HG02571 (cell line): ENCODE measurements around the gene KBTBD4.

Experiments used
- ATAC-seq: cut with Tn5 transposase; IDR thresholded peaks from one replicate; pipeline ENCODE4 v1.9.1; 2021; ENCODE audit warnings: mild to moderate bottlenecking, moderate library complexity; ENCODE audit not compliant: unreplicated experiment

The KBTBD4 gene

GRCh38 chr11:47578524-47579494, at the start of gene KBTBD4, which contains the start of gene NDUFS3:
Gene KBTBD4 (minus strand): TSS chr11:47578970. CDS start chr11:47578951, 19 bp downstream.
Gene NDUFS3 (plus strand): TSS chr11:47579074. CDS start chr11:47579092, 18 bp downstream.
- ATAC-seq, result peak; percentile 86

- no peak for ATAC-seq
Measured at GRCh38 chr11:47628026-47628425, 49.3 kb upstream of the KBTBD4 start.

- ATAC-seq, result no peak
Measured at GRCh38 chr11:47626234-47626633, 47.5 kb upstream of the KBTBD4 start.

- no peak for ATAC-seq
Measured at GRCh38 chr11:47620836-47621378, 42.1 kb upstream of the KBTBD4 start.

GRCh38 chr11:47617417-47617809, 38.6 kb upstream of the KBTBD4 start:
- no peak for ATAC-seq

- no peak for ATAC-seq
Measured at GRCh38 chr11:47616726-47617416, 38.1 kb upstream of the KBTBD4 start.

- ATAC-seq, result no peak
Measured at GRCh38 chr11:47615249-47615648, 36.5 kb upstream of the KBTBD4 start.

GRCh38 chr11:47611348-47611794, 32.6 kb upstream of the KBTBD4 start:
- no peak for ATAC-seq

- no peak for ATAC-seq
Measured at GRCh38 chr11:47609675-47610074, 30.9 kb upstream of the KBTBD4 start.

GRCh38 chr11:47607380-47607779, 28.6 kb upstream of the KBTBD4 start:
- ATAC-seq, result no peak

- no peak for ATAC-seq
Measured at GRCh38 chr11:47606731-47607130, 28.0 kb upstream of the KBTBD4 start.

GRCh38 chr11:47605921-47606320, 27.2 kb upstream of the KBTBD4 start:
- no peak for ATAC-seq

GRCh38 chr11:47603295-47603694, 24.5 kb upstream of the KBTBD4 start:
- no peak for ATAC-seq

GRCh38 chr11:47599902-47600301, 21.1 kb upstream of the KBTBD4 start:
- no peak for ATAC-seq

- ATAC-seq, result no peak
Measured at GRCh38 chr11:47595967-47596366, 17.2 kb upstream of the KBTBD4 start.

- ATAC-seq, result no peak
Measured at GRCh38 chr11:47595029-47595428, 16.3 kb upstream of the KBTBD4 start.

GRCh38 chr11:47593934-47594855, 15.4 kb upstream of the KBTBD4 start, which contains the start of gene C1QTNF4:
Gene C1QTNF4 (minus strand): TSS chr11:47594411. CDS start chr11:47590810, 3,601 bp downstream.
- ATAC-seq, result no peak

GRCh38 chr11:47593492-47593933, 14.7 kb upstream of the KBTBD4 start:
- no peak for ATAC-seq

GRCh38 chr11:47592970-47593369, 14.2 kb upstream of the KBTBD4 start:
- ATAC-seq, result no peak

GRCh38 chr11:47592251-47592650, 13.5 kb upstream of the KBTBD4 start:
- no peak for ATAC-seq
